Measurements from ENCODE around the gene PTPRJ. TPM values are rescaled to one million over a fixed set of nuclear protein-coding genes. Genes with fewer than 3 reads are reported as not detected.

PTPRJ gene
- total and polyA plus RNA-seq, 10 donors, result 6.4 to 135 (median 74.6) TPM

GRCh38 chr11:48123934-48124755 lies 143.8 kb downstream of the PTPRJ start:
- H3K36me3 ChIP-seq, result peaks cover 3 to 100% (median 71%) of the 10 kb centered on the region in 6 donors
- H3K9me3 ChIP-seq, result no peaks in the 10 kb centered on the region
- no peak overlapping the region for H3K27ac ChIP-seq
- TF ChIP-seq CTCF (IDR thresholded peaks at IDR 0.05 in 8 of 11, conservative IDR thresholded peaks at IDR 0.05 in 3 of 11), result no peak
- TF ChIP-seq POLR2AphosphoS5 (IDR thresholded peaks at IDR 0.05), result no peak
- no peak for TF ChIP-seq POLR2A (IDR thresholded peaks at IDR 0.05)
- intact Hi-C loops (cut with DNase I; ENCODE audit: low total_unique reads), result no loop called here
- no peak overlapping the region for H3K4me3 ChIP-seq
- WGBS, 5 donors, result 67 to 85% (median 74%) methylated on average over 6 of the region's 6 CpGs
- DNase-seq, result no peak
- H3K27me3 ChIP-seq (replicated peaks in 1 of 7), result no peaks in the 10 kb centered on the region
- peaks cover 0 to 12% (median 0%) of the 10 kb centered on the region in 6 donors for H3K4me1 ChIP-seq

GRCh38 chr11:48124880-48125279 lies 144.5 kb downstream of the PTPRJ start:
- Histone ChIP-seq H3K4me1 (peaks cover 0 to 20% (median 2%) of the 10 kb centered on the region in 6 donors), H3K9me3 (no peaks in the 10 kb centered on the region), H3K27ac (no peak overlapping the region), H3K27me3 (replicated peaks in 1 of 7) (no peaks in the 10 kb centered on the region), H3K36me3 (peaks cover 3 to 100% (median 76%) of the 10 kb centered on the region in 6 donors), H3K4me3 (no peak overlapping the region)
- TF ChIP-seq POLR2AphosphoS5 (IDR thresholded peaks at IDR 0.05), result no peak
- TF ChIP-seq POLR2A (IDR thresholded peaks at IDR 0.05), result no peak
- no peak for TF ChIP-seq CTCF (IDR thresholded peaks at IDR 0.05 in 8 of 11, conservative IDR thresholded peaks at IDR 0.05 in 3 of 11)
- no peak for DNase-seq
- intact Hi-C loops (cut with DNase I; ENCODE audit: low total_unique reads), result no loop called here
- WGBS, 5 donors, result 83 to 98% (median 94%) methylated on average over 10 to 11 of the region's 11 CpGs

- H3K4me3 ChIP-seq, result no peak overlapping the region
- H3K27ac ChIP-seq, result no peak overlapping the region
- H3K4me1 ChIP-seq, result peaks cover 0 to 24% (median 4%) of the 10 kb centered on the region in 6 donors
- H3K27me3 ChIP-seq (replicated peaks in 1 of 7), result no peaks in the 10 kb centered on the region
- 85 to 97% (median 94%) methylated on average over 6 of the region's 6 CpGs for WGBS, 5 donors
- DNase-seq, result no peak
- intact Hi-C loops (cut with DNase I; ENCODE audit: low total_unique reads), result no loop called here
- TF ChIP-seq POLR2A (IDR thresholded peaks at IDR 0.05) (no peak), CTCF (IDR thresholded peaks at IDR 0.05 in 8 of 11, conservative IDR thresholded peaks at IDR 0.05 in 3 of 11) (no peak), POLR2AphosphoS5 (IDR thresholded peaks at IDR 0.05) (no peak)
- H3K9me3 ChIP-seq, result no peaks in the 10 kb centered on the region
- peaks cover 3 to 99% (median 80%) of the 10 kb centered on the region in 6 donors for H3K36me3 ChIP-seq
Measured at GRCh38 chr11:48125866-48126265, 145.5 kb downstream of the PTPRJ start.

GRCh38 chr11:48127521-48128183 lies 147.3 kb downstream of the PTPRJ start:
- 85 to 88% (median 87%) methylated on average over 22 of the region's 22 CpGs for WGBS, 5 donors
- Histone ChIP-seq H3K4me3 (no peak overlapping the region), H3K36me3 (peaks cover 3 to 99% (median 77%) of the 10 kb centered on the region in 6 donors), H3K4me1 (peaks cover 0 to 24% (median 4%) of the 10 kb centered on the region in 6 donors), H3K9me3 (no peaks in the 10 kb centered on the region), H3K27me3 (replicated peaks in 1 of 7) (no peaks in the 10 kb centered on the region), H3K27ac (peak overlapping the region in 1 of 8 donors; percentile 14)
- no peak for DNase-seq
- intact Hi-C loops (cut with DNase I; ENCODE audit: low total_unique reads), result no loop called here
- TF ChIP-seq CTCF (IDR thresholded peaks at IDR 0.05 in 8 of 11, conservative IDR thresholded peaks at IDR 0.05 in 3 of 11) (no peak), POLR2A (IDR thresholded peaks at IDR 0.05) (no peak), POLR2AphosphoS5 (IDR thresholded peaks at IDR 0.05) (peak in 1 of 3 donors; percentile 45)
